Right renal cortex interstitium (tissue), 3 donors: ENCODE data around the gene SNTG2. TPM values are rescaled to one million over a fixed set of nuclear protein-coding genes. Genes with fewer than 3 reads are reported as not detected.
"Not testable (repeated sequence)": the region's sequence is repeated elsewhere in the genome, so short reads cannot be mapped to it uniquely, and the experiment has no call there.

Experiments used
- DNase-seq, 3 donors: peaks; one replicate each; pipeline ENCODE4 v3.0.0-alpha.2; 2013; ENCODE audit warnings: low read depth in 3 of 3, low spot score in 2 of 3
- polyA plus RNA-seq, 3 donors: library from polyadenylated mRNA; unstranded; fragments of 120-200 nt; gene quantifications; one replicate each; pipeline ENCODE4 v1.2.1, GENCODE V29; 2013; ENCODE audit not compliant: insufficient read length in 3 of 3

Gene SNTG2
- polyA plus RNA-seq, 3 donors, result 2.3 to 3.2 (median 2.7) TPM

DNA sequence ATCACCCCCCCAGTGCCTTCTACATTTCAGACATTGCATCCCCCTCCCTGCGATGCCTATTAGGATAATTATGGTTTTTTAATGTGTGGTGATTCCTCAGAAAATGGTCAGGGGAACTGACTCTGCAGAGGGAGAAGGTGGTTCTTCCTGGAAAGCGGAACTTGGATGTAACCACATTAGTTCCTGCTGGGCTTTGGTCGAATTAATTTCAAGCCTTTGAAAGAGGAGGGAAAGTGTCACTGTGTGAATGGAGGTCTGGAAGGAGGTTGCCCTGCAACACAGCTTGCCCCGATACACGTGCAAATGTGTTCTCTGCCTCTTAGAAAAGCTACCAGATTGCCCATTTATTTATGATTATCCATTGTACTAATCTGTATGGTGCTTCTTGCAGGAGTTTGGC, 399.5 kb downstream of the SNTG2 start:
- DNase-seq, result no peak

- no peak for DNase-seq
Observed at GRCh38 chr2:1353124-1353523, 402.5 kb downstream of the SNTG2 start.

DNA sequence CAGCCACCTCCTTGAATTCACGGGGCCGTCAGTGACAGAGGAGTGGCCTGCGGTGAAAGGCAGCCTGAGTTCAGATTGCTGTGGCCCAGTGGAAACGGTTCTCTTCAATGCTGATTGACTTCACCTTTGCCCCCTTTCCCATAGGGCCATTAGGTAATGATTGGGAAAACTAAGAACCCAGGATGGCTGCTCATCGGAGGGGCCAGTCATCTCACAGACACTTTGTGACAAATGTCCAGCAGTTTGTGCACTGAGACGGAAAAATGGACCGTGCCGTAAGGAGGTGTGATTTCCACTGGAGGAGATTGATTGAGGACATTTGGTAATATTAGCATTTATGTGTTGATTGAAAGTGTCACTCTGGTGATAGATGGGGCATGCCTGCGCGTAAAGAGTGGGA, 402.9 kb downstream of the SNTG2 start:
- no peak for DNase-seq

DNA sequence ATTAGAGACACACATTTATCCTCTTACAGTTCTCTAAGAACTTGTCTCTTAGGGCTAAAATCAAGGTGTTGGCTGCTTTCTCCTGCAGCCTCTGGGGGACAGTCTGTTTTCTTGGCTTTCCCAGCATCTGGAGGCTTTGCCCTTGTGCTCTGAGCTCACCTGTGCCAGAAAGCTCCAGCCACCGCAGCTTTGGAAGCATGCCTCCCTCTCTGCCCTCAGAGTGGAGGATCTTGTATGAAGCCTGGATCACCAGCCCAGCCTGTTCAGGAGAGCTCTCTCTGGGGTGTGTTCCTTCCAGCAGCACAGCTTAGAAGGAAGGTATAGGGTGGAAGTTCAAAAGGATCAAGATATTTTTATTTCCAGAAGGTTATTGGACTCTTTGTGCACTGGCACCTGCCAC, 409.5 kb downstream of the SNTG2 start:
- DNase-seq, result no peak

DNA sequence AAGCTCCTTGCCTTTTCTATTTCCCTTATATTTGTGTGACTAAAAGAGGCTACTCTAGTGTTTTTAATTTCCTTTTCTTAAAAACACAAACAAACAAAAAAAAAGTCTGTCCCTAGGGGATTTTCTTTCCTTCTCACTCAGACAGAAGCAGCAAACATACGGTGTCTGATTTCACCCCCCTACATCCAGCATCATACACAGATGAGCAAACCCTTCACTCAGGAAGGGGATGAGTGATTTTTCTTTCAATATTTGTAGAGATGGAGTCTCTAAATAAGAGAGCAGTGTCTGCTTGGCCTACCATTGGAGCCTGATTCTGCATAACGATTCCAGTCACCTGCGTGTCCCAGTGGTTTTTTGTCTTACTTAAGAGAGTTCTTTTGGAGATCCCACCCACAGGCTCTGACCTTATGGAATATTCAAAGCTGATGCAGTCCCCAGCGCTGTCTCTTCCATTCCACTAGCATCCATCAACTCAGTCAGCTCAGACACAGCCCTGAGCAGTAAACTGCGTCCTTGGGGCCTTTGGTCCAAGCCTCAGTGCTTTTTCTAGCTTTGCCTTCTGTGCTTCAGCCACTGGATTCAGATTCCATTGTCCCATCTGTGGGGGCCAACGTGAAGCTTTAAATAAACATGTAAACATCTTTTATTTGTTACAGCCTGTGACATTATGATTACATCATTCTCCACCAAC, 410.1 kb downstream of the SNTG2 start:
- DNase-seq, result no peak

DNA sequence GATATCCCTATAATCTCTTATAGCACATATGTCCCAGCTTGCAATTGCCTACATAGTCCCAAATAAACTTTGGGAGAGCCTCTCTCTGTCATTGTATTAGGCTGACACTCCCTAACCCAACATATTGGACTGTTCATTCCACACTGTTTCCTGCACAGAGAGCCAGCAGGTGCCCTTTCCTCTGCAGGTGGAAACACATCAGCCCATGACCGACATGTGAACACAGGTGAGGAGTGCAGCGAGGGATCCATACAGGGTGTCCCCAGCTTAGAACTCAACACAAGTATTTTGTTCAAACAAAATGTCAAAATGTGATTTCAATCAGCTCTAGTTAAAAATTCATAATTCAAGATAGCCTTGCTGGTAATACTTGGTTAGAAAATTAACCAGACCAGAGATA, 412.7 kb downstream of the SNTG2 start:
- DNase-seq, result no peak

- DNase-seq, result no peak
Observed at GRCh38 chr2:1366546-1367134, 416.0 kb downstream of the SNTG2 start.

DNA sequence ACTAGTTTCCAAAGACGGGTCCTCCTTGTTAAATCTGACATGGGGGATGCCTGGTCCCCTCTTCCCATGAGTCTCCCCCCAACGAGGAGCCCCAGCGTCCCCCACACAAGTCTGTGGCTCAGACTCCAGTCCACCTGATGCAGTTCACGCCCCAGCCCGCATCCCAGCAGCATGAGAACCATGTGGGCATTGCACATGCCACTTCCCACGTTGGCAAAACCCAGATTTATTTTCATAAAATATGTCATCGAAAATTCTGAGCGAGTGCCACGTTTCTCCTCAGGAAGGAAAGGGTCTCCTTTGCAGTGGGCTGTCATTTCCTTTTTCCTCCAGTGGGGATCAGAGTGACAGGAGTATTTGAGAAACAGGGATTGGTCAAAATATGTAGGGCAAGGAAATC, 417.0 kb downstream of the SNTG2 start:
- no peak for DNase-seq

DNA sequence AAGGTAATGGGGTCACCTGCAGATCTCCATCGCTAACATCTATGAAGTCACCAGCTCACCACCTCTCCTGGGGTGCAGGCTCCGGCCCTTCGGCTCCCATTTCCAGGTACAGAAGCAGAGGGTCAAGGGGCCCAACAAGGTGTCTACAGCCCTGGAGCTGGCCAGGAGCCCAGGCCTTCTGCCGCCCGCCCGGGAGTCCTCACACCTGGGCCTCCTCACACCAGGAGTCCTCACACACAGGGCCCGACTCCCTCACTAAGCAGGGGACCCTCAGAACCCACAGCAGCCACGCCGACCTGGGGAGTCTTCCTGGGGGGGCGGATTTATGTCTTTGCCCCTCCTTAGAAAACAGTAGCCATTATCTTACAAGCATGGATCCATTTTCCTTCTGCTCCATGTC, 419.3 kb downstream of the SNTG2 start:
- no peak for DNase-seq

GRCh38 chr2:1370461-1370860, 419.8 kb downstream of the SNTG2 start:
- no peak for DNase-seq

GRCh38 chr2:1371082-1371481, 420.4 kb downstream of the SNTG2 start:
- no peak for DNase-seq

GRCh38 chr2:1373830-1374229, 423.2 kb downstream of the SNTG2 start:
- no peak for DNase-seq

DNA sequence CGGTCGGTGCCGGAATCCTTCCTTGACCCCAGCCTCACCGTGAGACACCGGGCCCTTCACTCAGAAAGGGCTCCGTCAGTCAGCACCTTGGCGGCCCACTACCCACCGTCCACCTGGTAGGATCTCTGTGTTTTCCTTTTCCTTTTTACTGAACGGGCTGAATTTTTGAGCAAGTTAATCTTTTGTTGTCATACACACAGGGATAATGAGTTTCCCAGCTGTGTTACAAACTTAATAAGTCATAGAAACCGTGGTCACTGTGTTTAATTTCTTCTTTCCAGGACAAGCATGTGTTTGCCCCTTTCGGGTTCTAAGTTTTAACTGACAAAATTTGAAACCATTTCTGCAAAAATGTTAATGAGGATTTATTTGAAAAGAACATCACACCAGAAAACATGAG, 423.6 kb downstream of the SNTG2 start:
- no peak for DNase-seq

DNA sequence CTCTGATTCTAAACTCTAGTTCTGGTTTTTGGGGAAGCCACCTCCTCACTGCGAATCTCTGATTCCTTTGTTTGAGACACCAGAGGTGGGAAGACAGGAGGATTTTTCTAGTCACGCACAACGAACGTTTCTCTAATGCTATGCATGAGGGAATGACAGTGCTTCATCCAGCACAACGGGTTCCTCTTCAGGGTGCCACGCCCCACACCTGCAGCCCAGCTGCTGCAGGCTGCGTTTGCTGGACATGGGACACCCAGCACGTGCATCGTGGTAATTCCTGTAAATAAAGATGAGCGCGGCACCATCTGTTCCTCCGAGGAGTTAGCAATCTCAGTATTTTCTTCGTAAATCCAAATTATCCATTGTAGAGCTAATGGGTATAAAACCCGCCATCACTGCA, 425.1 kb downstream of the SNTG2 start:
- DNase-seq, result no peak

DNA sequence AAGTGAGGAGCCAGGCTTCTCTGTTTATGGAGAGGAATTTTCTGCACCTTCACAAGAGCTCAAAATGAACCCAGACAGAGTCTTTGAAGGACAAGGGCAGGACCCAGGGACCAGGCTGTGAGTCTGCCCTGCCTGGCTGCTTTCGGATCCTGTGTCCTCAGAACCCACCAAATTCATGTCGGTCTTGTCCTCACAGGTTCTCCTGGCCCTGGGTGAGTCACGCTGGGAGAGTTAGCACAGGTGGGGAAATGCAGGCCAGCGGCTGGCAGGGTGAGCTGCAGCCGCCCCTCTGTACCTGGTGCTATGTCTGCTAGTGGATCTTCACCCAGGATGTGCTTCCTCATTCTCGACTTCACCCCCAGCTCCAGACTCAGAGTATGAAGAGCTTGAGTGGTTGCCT, 426.8 kb downstream of the SNTG2 start:
- DNase-seq, result no peak

DNA sequence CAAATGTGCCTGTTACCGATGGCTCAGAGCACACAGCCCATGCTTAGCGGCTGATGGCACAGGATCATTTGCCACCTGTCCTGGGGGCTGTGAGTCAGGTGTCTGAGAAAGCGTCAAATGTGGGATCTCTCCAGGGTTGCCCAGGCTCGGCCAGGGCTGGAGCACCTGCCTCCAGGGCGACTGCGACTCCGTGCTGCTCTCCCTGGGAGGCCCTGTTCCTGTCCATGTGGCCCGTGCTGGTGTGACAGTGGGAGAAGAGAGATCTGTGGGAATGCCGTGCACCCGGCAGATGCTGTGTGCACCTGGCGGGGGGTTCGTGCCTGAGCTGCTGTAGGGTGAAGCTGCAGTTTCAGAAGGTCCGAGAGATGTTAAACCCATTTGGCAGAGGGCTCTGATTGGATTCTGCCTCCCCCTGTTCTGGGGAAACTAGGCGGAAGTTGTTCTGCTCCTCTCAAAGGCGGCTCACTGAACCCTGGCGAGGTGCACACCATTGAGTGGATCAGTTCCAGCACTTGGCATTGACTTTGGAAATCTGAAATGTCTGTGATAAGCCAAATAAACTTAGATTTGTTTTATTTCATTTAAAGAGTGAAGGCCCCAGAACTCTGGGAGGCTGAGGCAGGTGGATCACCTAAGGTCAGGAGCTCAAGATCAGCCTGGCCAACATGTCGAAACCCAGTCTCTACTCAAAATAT, 428.0 kb downstream of the SNTG2 start:
- DNase-seq, result no peak

- DNase-seq, result no peak
Observed at GRCh38 chr2:1381644-1382043, 431.0 kb downstream of the SNTG2 start.

DNA sequence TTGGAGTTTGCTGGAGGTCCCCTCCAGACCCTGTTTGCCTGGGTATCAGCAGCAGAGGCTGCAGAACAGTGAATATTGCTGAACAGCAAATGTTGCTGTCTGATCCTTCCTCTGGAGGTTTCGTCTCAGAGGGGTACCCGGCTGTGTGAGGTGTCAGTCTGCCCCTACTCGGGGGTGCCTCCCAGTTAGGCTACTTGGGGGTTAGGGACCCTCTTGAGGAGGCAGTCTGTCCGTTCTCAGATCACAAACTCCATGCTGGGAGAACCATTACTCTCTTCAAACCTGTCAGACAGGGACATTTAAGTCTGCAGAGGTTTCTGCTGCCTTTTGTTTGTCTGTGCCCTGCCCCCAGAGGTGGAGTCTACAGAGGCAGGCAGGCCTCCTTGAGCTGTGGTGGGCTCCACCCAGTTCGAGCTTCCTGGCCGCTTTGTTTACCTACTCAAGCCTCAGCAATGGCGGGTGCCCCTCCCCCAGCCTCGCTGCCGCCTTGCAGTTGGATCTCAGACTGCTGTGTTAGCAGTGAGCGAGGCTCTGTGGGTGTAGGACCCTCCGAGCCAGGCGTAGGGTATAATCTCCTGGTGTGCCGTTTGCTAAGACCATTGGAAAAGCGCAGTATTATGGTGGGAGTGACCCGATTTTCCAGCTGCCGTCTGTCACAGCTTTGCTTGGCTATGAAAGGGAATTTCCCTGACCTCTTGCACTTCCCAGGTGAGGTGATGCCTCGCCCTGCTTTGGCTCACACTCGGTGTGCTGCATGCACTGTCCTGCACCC, 437.5 kb downstream of the SNTG2 start:
- DNase-seq, result not testable (repeated sequence)

DNA sequence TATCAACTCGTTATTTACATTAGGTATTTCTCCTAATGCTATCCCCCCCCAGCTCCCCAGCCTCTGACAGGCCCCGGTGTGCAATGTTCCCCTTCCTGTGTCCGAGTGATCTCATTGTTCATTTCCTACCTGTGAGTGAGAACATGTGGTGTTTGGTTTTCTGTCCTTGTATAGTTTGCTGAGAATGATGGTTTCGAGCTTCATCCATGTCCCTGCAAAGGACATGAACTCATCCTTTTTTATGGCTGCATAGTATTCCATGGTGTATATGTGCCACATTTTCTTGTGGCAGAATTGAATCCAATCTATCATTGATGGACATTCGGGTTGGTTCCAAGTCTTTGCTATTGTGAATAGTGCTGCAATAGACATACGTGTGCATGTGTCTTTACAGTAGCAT, 439.5 kb downstream of the SNTG2 start:
- DNase-seq, result not testable (repeated sequence)

DNA sequence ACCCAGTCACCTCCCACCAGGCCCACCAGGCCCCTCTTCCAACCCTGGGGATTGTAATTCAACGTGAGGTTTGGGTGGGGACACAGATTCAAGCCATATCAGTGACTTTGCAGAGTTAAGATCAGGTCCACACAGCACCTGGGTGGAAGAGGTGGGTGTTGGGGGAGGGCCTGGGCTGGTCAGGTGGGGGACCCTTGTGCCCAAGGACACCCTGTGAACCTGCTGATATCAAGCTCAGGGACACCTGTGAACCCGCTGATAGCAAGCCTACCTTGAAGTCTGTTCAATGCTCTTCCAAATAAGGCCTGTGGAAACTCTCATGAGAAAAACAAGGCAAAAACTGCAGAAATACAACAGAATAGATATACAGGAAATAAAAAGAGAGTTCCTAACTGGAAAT, 442.7 kb downstream of the SNTG2 start:
- DNase-seq, result no peak

- no peak for DNase-seq
Observed at GRCh38 chr2:1394709-1395408, 444.2 kb downstream of the SNTG2 start.
